NCI-H2196 (cell line): ENCODE data around the gene ZNF124.

ENCODE experiments used
- DNase-seq: peaks from one replicate; lab custom pipeline; 2025; ENCODE audit not compliant: unreplicated experiment; lab: John Stamatoyannopoulos, UW

The ZNF124 gene

GRCh38 chr1:247113733-247114271, 58.0 kb downstream of the ZNF124 start:
- no peak for DNase-seq

- peak; percentile 2 for DNase-seq
These were observed 58.7 kb downstream of the ZNF124 start for GRCh38 chr1:247113094-247113497.

DNA sequence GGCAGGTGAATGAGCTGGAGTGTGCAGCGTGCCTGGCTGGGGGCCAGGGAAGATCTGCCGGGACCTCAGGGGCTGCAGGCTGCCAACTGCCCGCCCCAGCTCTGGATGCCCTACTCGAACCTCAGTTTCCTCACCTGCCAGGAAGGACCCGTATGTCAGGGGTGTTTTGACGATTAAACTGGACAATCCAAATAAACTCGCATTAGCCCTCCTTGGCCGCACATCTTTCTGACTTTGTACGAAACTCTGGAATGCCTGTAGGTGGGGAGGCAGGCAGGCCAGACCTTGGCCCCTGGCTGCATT, 59.4 kb downstream of the ZNF124 start:
- peak; percentile 16 for DNase-seq

GRCh38 chr1:247111700-247112478, 59.9 kb downstream of the ZNF124 start:
- peak; percentile 22 for DNase-seq

- DNase-seq, result no peak
These were observed 60.5 kb downstream of the ZNF124 start for GRCh38 chr1:247111259-247111699.

DNA sequence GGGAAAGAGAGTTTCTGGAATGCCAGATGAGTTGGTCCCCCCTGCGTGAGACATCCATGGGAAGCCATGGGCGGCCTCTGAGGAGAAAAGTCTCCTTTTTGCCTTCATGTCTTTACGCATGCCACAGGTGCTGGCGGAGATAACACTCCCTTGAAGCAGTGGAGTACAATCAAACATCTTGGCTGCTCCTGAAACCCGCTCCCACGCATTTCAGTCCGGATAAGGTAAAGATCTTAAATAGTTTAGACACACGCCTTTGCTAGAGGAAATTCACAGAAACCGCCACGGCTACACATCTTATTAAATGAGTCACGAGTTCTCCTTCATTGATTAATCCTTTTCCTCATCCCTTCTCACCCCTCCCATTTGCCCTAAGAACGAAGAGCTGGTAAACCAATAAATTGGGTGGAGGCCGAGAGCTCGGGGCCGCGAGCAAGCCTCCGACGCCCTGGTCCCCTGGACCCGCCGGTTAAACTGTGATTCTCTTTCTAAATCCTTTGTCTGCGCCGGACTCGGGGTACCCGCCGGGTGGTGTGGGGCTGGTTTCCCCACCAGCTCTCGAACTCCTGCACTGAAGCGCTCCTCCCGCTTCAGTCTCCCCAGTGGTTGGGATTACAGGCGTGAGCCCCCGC, 61.1 kb downstream of the ZNF124 start:
- DNase-seq, result no peak

GRCh38 chr1:247107694-247108093, 64.1 kb downstream of the ZNF124 start:
- no peak for DNase-seq

GRCh38 chr1:247105966-247106365, 65.9 kb downstream of the ZNF124 start:
- DNase-seq, result no peak
